ENCODE measurements around the gene CYB561. TPM values are rescaled to one million over a fixed set of nuclear protein-coding genes. Genes with fewer than 3 reads are reported as not detected.

Gene CYB561
- total and polyA plus RNA-seq, 9 of the 15 experiments (the other 6 are each of a cell fraction or from before 2014, with no cell fraction given): 4.0 to 30.8 (median 17.4) TPM

- no peak for TF ChIP-seq FOXP4 (CRISPR knock-in tag; IDR thresholded peaks at IDR 0.05; ENCODE audit: borderline replicate concordance)
These were observed 50.9 kb downstream of the CYB561 start (continued) for GRCh38 chr17:63395075-63395805.

GRCh38 chr17:63390090-63390489 is 56.0 kb downstream of the CYB561 start:
- TF ChIP-seq ZNF780A (CRISPR knock-in tag; IDR thresholded peaks at IDR 0.05) (no peak), MCM3 (IDR thresholded peaks at IDR 0.05) (no peak), SRF (CRISPR knock-in tag; IDR thresholded peaks at IDR 0.05) (no peak), MECOM (CRISPR knock-in tag; IDR thresholded peaks at IDR 0.05) (no peak), EHMT2 (IDR thresholded peaks at IDR 0.05) (no peak), TEAD4 (IDR thresholded peaks at IDR 0.05; ENCODE audit: low read length) (no peak), TEAD4 (CRISPR knock-in tag; IDR thresholded peaks at IDR 0.05; ENCODE audit: borderline replicate concordance) (no peak), KLF13 (tag; IDR thresholded peaks at IDR 0.05; ENCODE audit: borderline replicate concordance, low read depth) (no peak)
- Histone ChIP-seq H3K9ac (ENCODE audit: insufficient read depth in 1 of 2, low read depth in 2 of 2, low read length in 2 of 2) (no peak overlapping the region), H3K4me3 (no peak overlapping the region), H3K4me2 (ENCODE audit: insufficient read depth, low read length) (no peak overlapping the region), H3K9me1 (ENCODE audit: control insufficient read depth, insufficient read depth, low read length) (no peaks in the 10 kb centered on the region), H3K27me3 (ENCODE audit: control insufficient read depth in 2 of 2, insufficient read depth in 2 of 2, low read length in 2 of 2) (no peaks in the 10 kb centered on the region), H3K36me3 (ENCODE audit: control insufficient read depth, insufficient read depth, low read length) (no peaks in the 10 kb centered on the region), H3K4me1 (replicated peaks in 1 of 2; ENCODE audit: control insufficient read depth in 2 of 2, insufficient read depth in 2 of 2, low read length in 2 of 2) (no peaks in the 10 kb centered on the region), H3K9me3 (replicated peaks; ENCODE audit: control insufficient read depth, insufficient read depth, low read depth, low read length) (no peaks in the 10 kb centered on the region), H3K79me2 (ENCODE audit: control insufficient read depth, insufficient read depth, low read length) (no peaks in the 10 kb centered on the region), H4K20me1 (replicated peaks; ENCODE audit: control insufficient read depth, insufficient read depth, low read length) (no peaks in the 10 kb centered on the region), H3K27ac (ENCODE audit: extremely low read depth, low read depth, low read length) (no peak overlapping the region), H2AFZ (ENCODE audit: low read depth, low read length) (no peak overlapping the region)
- CTCF ChIA-PET (ENCODE audit: low intra/inter-chr PET ratio): no interaction called here
- WGBS (ENCODE audit: insufficient coverage, low coverage, missing lambda C conversion rate): 29% methylated on average over 5 of the region's 5 CpGs
- POLR2A ChIA-PET: interaction anchor here (0.8 to 1.6 kb wide), 2 partner anchors 15 to 21 kb away, joined by 3 read pairs; no protein-coding TSS in a partner anchor
- BruUV-seq (replicated peaks): no TSS peak
- no peak for FAIRE-seq
- no peak for ATAC-seq
- in situ Hi-C loops (cut with MboI): no loop called here
- DNase-seq (ENCODE audit: extremely low read depth in 1 of 4, low spot score in 3 of 4): no peak
- intact Hi-C loops (cut with micrococcal nuclease): no loop called here
